Measurements from ENCODE around the gene KCTD16. TPM values are rescaled to one million over a fixed set of nuclear protein-coding genes. Genes with fewer than 3 reads are reported as not detected.
A peak's percentile ranks its signal among the peaks of the same experiment; 100 is the strongest.

The KCTD16 gene
- total RNA-seq, 1 donor: 3.0 TPM

DNA sequence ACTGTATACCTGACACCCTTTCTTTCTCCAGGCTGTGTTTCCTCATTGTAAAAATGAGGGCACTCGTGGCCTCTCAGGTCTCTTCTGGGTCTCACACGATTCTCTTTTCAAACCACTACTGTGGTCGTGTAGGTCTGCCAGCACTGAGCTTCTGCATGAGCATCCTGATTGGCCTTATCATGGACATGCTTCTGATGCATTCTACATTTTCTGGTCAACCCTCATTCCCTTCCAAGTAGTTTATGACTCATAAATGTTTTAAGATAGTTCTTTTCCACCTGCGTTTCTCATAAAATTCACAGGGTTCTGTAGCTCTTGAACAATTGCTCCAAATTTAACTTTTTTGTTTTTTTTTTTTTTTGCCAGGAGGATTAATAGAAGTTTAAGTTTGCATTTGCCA, 294.8 kb downstream of the KCTD16 start:
- no peak overlapping the region for H3K4me3 ChIP-seq (ENCODE audit: low read depth, low read length)
- DNase-seq (ENCODE audit: low read depth): no peak
- TF ChIP-seq, protein P1, sequence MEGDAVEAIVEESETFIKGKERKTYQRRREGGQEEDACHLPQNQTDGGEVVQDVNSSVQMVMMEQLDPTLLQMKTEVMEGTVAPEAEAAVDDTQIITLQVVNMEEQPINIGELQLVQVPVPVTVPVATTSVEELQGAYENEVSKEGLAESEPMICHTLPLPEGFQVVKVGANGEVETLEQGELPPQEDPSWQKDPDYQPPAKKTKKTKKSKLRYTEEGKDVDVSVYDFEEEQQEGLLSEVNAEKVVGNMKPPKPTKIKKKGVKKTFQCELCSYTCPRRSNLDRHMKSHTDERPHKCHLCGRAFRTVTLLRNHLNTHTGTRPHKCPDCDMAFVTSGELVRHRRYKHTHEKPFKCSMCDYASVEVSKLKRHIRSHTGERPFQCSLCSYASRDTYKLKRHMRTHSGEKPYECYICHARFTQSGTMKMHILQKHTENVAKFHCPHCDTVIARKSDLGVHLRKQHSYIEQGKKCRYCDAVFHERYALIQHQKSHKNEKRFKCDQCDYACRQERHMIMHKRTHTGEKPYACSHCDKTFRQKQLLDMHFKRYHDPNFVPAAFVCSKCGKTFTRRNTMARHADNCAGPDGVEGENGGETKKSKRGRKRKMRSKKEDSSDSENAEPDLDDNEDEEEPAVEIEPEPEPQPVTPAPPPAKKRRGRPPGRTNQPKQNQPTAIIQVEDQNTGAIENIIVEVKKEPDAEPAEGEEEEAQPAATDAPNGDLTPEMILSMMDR (IDR thresholded peaks at IDR 0.05; ENCODE audit: insufficient read depth, low read depth, low read length): no peak

DNA sequence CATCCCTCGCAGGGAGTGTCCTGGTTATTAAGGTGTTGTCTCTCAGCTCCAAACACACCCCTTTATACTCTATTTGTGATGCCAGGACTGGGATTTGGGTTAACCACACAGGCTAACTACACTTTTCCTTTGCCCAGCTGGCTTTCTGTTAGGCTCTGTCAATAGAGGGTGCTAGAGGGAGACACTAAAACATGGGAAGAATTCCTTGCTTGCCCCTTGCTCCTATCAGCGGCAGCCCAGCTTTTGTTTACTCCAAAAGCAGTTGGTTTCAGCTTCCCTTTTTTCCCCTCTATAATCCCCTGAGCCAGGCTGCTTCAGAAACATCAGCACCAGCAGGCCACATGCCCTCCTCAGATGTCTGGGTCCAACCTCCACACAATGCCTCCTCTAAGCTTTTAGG, 297.1 kb downstream of the KCTD16 start:
- no peak overlapping the region for H3K4me3 ChIP-seq (ENCODE audit: low read depth, low read length)
- TF ChIP-seq, protein P1 (IDR thresholded peaks at IDR 0.05; ENCODE audit: insufficient read depth, low read depth, low read length): peak; percentile 70
- DNase-seq (ENCODE audit: low read depth): peak; percentile 54

DNA sequence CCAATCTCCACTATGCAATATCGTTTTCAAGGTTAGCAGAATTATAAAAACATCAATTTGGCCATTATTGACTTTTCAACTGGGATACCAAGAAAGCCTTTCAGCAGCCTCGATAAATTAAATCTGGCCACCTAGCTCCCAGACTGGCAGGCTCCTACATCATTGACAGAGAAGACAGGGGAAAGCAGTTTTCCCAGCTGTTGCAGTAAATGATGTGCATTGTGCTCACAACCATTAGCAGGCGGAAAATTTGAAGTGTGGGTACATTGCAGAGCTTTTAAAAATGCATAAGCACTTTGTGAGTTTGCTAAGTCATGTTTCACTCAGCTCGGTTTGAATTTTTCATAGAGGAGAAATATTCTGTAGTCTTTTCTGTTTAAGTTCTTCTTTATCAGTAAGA, 297.9 kb downstream of the KCTD16 start:
- TF ChIP-seq, protein P1 (IDR thresholded peaks at IDR 0.05; ENCODE audit: insufficient read depth, low read depth, low read length): no peak
- no peak for DNase-seq (ENCODE audit: low read depth)
- no peak overlapping the region for H3K4me3 ChIP-seq (ENCODE audit: low read depth, low read length)

DNA sequence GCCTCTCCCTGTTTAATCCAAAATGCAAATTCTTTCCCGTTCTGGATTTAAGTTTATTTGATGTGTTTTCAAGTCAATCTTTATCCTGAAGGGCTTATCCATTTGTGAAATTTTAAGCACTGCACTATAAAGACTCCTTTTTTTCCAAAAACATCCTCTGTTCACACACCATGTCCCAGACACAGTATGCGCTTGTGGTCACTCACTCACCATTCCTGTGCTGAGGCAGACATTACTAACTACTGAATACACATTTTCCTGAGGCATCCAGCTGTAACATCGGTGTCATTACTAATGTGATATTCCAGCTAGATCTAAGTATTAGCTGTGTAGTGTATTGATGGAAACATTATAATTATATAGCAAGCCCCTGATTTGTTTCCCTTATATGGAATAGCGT, 298.4 kb downstream of the KCTD16 start:
- no peak overlapping the region for H3K4me3 ChIP-seq (ENCODE audit: low read depth, low read length)
- no peak for DNase-seq (ENCODE audit: low read depth)

DNA sequence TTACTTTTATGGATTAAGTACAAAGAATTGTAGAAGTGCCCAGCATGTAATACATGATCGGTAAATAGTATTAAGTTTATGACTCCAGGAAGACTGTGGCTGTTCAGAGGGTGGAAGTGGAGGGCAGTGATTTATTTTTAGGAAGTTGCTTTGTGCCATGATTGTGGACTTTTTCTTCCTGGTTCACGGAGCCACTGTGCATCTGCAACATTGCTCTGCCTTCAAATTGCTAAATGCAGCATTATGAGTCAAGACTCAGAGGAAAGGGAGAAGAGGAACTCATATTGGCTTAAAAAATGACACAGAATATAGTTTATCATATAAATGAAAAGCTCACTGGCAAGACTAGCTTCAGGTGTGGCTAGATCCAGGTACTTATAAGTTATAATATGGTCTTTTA, 301.5 kb downstream of the KCTD16 start:
- DNase-seq (ENCODE audit: low read depth): no peak
- no peak overlapping the region for H3K4me3 ChIP-seq (ENCODE audit: low read depth, low read length)
- TF ChIP-seq, protein P1 (IDR thresholded peaks at IDR 0.05; ENCODE audit: insufficient read depth, low read depth, low read length): no peak

More for the DNA sequence above, 298.4 kb downstream of the KCTD16 start:
- TF ChIP-seq, protein P1 (IDR thresholded peaks at IDR 0.05; ENCODE audit: insufficient read depth, low read depth, low read length): no peak

DNA sequence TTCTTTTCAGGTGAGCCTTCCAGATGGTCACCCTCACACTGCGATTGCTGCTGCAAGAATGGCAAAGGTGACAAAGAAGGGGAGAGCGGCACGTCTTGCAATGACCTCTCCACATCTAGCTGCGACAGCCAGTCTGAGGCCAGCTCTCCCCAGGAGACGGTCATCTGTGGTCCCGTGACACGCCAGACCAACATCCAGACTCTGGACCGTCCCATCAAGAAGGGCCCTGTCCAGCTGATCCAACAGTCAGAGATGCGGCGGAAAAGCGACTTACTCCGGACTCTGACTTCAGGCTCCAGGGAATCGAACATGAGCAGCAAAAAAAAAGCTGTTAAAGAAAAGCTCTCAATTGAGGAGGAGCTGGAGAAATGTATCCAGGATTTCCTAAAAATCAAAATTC, 303.0 kb downstream of the KCTD16 start:
- TF ChIP-seq, protein P1 (IDR thresholded peaks at IDR 0.05; ENCODE audit: insufficient read depth, low read depth, low read length): no peak
- H3K4me3 ChIP-seq (ENCODE audit: low read depth, low read length): no peak overlapping the region
- no peak for DNase-seq (ENCODE audit: low read depth)

DNA sequence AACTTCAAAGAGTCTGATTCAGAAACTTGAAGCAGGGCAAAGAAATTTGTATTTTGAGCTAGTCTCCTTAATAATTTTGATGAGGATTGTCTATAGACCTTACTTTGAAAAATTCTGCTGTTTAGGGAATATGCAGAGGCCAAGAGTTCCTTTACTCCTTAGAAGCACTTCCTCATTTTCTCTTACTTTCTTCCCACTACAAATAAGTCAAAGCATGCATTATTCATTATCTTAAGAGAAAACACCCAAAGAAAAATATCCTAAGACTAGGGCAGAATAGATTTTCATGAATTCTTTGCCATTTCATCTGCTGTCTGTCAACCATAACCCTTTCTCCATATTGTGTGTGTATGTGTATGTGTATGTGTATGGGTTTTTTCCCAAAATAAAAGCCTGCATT, 307.9 kb downstream of the KCTD16 start:
- TF ChIP-seq, protein P1 (IDR thresholded peaks at IDR 0.05; ENCODE audit: insufficient read depth, low read depth, low read length): no peak
- no peak overlapping the region for H3K4me3 ChIP-seq (ENCODE audit: low read depth, low read length)
- DNase-seq (ENCODE audit: low read depth): no peak
